ENCODE measurements around the gene PLEKHM3.

GRCh38 chr2:207921606-207922005 lies 103.7 kb downstream of the PLEKHM3 start:
- TF ChIP-seq CTCF (conservative IDR thresholded peaks at IDR 0.05; ENCODE audit: low read depth in 2 of 2) (no peak), ZNF462 (CRISPR knock-in tag; IDR thresholded peaks at IDR 0.05) (no peak), POLR2AphosphoS5 (IDR thresholded peaks at IDR 0.05; ENCODE audit: low read depth) (no peak), NANOG (IDR thresholded peaks at IDR 0.05; ENCODE audit: borderline replicate concordance) (no peak), CREB1 (CRISPR knock-in tag; IDR thresholded peaks at IDR 0.05; ENCODE audit: low read depth) (no peak), ZNF114 (CRISPR knock-in tag; IDR thresholded peaks at IDR 0.05) (no peak), REST (IDR thresholded peaks at IDR 0.05; ENCODE audit: unreplicated experiment) (no peak), EZH2phosphoT487 (IDR thresholded peaks at IDR 0.05; ENCODE audit: unreplicated experiment) (no peak), EZH2 (IDR thresholded peaks at IDR 0.05; ENCODE audit: low read depth, unreplicated experiment) (no peak), JUNB (IDR thresholded peaks at IDR 0.05; ENCODE audit: unreplicated experiment) (no peak), ETS1 (IDR thresholded peaks at IDR 0.05) (no peak), STAT1 (IDR thresholded peaks at IDR 0.05; ENCODE audit: unreplicated experiment) (no peak), ZNF331 (CRISPR knock-in tag; IDR thresholded peaks at IDR 0.05; ENCODE audit: low read depth) (no peak)

Measured in GM23338 (cell line).